ENCODE data around the gene ESYT1.
A peak's percentile ranks its signal among the peaks of the same experiment; 100 is the strongest.
"Not testable (repeated sequence)": the region's sequence is repeated elsewhere in the genome, so short reads cannot be mapped to it uniquely, and the experiment has no call there.

Gene ESYT1

GRCh38 chr12:56155256-56155845 is 27.3 kb downstream of the ESYT1 start:
- DNase-seq (ENCODE audit: low read depth) = no peak

- not testable (repeated sequence) for DNase-seq (ENCODE audit: low read depth)
Observed at GRCh38 chr12:56156464-56157200, 28.6 kb downstream of the ESYT1 start.

GRCh38 chr12:56157201-56158028 is 29.3 kb downstream of the ESYT1 start:
- peak; percentile 84 for DNase-seq (ENCODE audit: low read depth)

- peak; percentile 98 for DNase-seq (ENCODE audit: low read depth)
Observed at GRCh38 chr12:56158029-56158925, 30.2 kb downstream of the ESYT1 start, which contains the start of gene MYL6. Gene MYL6, plus strand, starts transcription at chr12:56158359. Its CDS starts 43 bp downstream, at chr12:56158402.

- DNase-seq (ENCODE audit: low read depth) = peak; percentile 73
Observed at GRCh38 chr12:56158926-56159461, 30.9 kb downstream of the ESYT1 start.

- no peak for DNase-seq (ENCODE audit: low read depth)
Observed at GRCh38 chr12:56159482-56160192, 31.6 kb downstream of the ESYT1 start.

- peak; percentile 54 for DNase-seq (ENCODE audit: low read depth)
Observed at GRCh38 chr12:56160193-56160763, 32.2 kb downstream of the ESYT1 start.

GRCh38 chr12:56160894-56161689 is 33.0 kb downstream of the ESYT1 start:
- DNase-seq (ENCODE audit: low read depth) = no peak

GRCh38 chr12:56161690-56162351 is 33.8 kb downstream of the ESYT1 start:
- no peak for DNase-seq (ENCODE audit: low read depth)

GRCh38 chr12:56162468-56163290 is 34.6 kb downstream of the ESYT1 start:
- DNase-seq (ENCODE audit: low read depth) = peak; percentile 54

- no peak for DNase-seq (ENCODE audit: low read depth)
Observed at GRCh38 chr12:56163533-56164344, 35.7 kb downstream of the ESYT1 start.

GRCh38 chr12:56164345-56164729 is 36.3 kb downstream of the ESYT1 start:
- no peak for DNase-seq (ENCODE audit: low read depth)

- DNase-seq (ENCODE audit: low read depth) = no peak
Observed at GRCh38 chr12:56165369-56165768, 37.3 kb downstream of the ESYT1 start.

GRCh38 chr12:56169229-56169759 is 41.2 kb downstream of the ESYT1 start:
- no peak for DNase-seq (ENCODE audit: low read depth)

- DNase-seq (ENCODE audit: low read depth) = no peak
Observed at GRCh38 chr12:56172839-56173238, 44.8 kb downstream of the ESYT1 start.

- DNase-seq (ENCODE audit: low read depth) = no peak
Observed at GRCh38 chr12:56178347-56178746, 50.3 kb downstream of the ESYT1 start.

- no peak for DNase-seq (ENCODE audit: low read depth)
Observed at GRCh38 chr12:56186957-56187356, 58.9 kb downstream of the ESYT1 start.
